UCSD-AML1 (cell line): ENCODE measurements around the gene POP5.
"Not testable (repeated sequence)": the region's sequence is repeated elsewhere in the genome, so short reads cannot be mapped to it uniquely, and the experiment has no call there.

Experiments used
- DNase-seq: peaks from one replicate; lab custom pipeline; 2025; ENCODE audit not compliant: unreplicated experiment; lab: John Stamatoyannopoulos, UW

Gene POP5

DNA sequence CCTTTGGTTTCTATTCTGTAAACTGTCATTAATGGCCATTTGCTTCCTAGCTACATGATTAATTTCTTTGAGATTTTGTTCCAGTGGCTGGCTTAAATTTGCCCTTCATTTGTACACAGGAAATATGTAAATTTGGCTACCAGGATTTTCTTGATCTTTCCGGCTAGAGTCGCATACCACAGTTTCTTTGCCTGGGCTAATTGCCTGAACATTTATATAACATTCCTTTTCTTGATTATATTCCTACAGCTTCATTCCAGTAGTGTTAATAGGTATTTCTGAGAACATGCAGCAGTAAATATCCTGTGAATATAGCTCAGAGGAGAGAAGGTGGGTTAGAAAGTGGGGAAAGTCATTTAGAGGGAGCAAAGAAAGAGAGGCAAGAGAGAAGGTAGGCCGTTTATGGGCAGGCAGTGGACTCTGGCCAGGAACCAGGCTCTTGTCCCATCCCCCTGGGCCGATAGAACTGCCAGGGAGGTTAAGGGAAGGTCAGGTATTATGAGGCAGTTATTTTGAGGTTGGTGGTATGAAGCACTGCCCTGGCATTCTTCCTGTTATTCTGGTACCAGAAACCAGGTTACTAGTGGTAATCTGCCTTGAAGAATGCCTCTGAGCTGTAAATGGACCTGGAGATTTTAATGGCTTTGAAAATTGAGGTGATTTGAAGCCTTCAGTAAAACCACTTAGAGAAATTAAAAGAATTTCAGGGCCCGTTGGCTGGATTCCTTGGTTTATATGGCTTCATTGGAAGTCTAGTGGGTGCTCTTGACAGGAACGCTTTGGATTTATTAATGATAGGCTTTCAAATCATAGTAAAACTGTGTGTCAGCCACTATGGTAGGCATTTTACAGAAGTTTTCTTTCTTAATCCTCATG lies 42.7 kb downstream of the POP5 start:
- peak; percentile 14 for DNase-seq

DNA sequence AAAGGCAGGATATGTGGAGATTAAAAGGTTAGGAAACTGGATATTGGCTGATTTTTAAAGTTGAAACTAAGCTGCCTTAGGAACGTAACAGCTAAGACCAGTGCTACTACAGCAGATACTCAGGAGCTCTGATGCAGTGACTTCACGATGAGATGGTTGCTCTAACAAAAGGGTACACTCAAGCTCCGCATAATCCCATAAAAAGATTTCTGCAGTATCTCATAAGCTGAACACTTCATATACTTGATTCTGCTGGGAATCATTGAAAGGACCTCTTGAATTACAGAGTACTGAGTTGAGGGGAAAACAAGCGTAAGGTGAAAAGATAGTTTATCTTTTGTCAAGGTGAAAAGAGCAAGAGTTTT lies 43.4 kb downstream of the POP5 start:
- no peak for DNase-seq

GRCh38 chr12:120536064-120536791 lies 45.0 kb downstream of the POP5 start:
- DNase-seq: no peak

- DNase-seq: peak; percentile 44
These were observed 46.2 kb downstream of the POP5 start for GRCh38 chr12:120534703-120535655.

DNA sequence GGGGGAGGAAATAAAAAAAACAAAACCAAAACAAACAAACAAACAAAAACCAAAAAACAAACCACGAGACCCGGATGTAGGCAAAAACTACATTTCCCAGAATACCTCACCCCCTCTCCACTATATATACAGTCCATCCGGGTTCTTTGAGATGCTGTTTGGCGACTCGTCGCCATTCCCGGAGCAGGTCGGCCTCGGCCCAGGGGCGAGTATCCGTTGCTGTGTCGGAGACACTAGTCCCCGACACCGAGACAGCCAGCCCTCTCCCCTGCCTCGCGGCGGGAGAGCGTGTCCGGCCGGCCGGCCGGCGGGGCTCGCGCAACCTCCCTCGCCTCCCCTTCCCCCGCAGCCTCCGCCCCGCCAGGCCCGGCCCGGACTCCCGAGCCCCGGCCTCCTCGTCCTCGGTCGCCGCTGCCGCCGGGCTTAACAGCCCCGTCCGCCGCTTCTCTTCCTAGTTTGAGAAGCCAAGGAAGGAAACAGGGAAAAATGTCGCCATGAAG lies 46.9 kb downstream of the POP5 start, which contains the start of gene RNF10:
Gene RNF10, plus strand, starts transcription at position 154 of the 500 bp plus-strand sequence. CDS start 456 bp downstream, outside the sequence.
- peak; percentile 51 for DNase-seq

DNA sequence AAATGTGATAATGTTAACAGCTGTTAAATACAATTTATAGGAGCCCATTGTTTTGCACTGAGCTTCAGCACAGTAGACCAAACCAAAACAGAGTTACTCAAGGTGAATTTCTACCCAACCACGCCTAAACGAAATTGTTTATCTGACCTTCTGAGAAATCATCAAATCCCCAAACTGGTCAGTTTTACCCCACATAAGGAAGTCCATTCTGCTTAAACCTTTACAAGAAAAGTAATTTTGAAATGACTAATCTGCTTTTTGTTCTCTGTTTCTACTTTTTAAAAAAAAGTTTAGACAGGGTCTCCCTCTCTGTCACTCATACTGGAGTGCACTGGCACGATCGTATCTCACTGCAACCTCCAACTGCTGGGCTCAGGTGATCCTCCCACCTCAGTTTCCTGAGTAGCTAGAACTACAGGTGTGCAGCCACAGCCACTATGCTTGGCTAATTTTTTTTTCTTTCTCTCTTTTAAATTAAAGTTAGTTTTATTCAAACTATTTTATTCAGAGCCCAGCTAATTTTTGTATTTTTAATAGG lies 48.4 kb downstream of the POP5 start:
- DNase-seq: no peak

- DNase-seq: not testable (repeated sequence)
These were observed 50.8 kb downstream of the POP5 start for GRCh38 chr12:120530418-120530761.

GRCh38 chr12:120529641-120530417 lies 51.4 kb downstream of the POP5 start:
- DNase-seq: peak; percentile 15

- DNase-seq: peak; percentile 84
These were observed 52.2 kb downstream of the POP5 start, which contains the start of gene COQ5 for GRCh38 chr12:120528861-120529525. Gene COQ5, minus strand, starts transcription at chr12:120529158. Its CDS starts 17 bp downstream, at chr12:120529141.
